Superior temporal gyrus (tissue), 1 donor: ENCODE results near the gene BCL7B.
"Not testable (repeated sequence)": the region's sequence is repeated elsewhere in the genome, so short reads cannot be mapped to it uniquely, and the experiment has no call there.

Source experiments
- DNase-seq: peaks from one replicate; pipeline ENCODE4 v3.0.0-alpha.2; 2016; ENCODE audit errors: extremely low spot score

The BCL7B gene

GRCh38 chr7:73572767-73573186, 15.3 kb upstream of the BCL7B start:
- no peak for DNase-seq

DNA sequence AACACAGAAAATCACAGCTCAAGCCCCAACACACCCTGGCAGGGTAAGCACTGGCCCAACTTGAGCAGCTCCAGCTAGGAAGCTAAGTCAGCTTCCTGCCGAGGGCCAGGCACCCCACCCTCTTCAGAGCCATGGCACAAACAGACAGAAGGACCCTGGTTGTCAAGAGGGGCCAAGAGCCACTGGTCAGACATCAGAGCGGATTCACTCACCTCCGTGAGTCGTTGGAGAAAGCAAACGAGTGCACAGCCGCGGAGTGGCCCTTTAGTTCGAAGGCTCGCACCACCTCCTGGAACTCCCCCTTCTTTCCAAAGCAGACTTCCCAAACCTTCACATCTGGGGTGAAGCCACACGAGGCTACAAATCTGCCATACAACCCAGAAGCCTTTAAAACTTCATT, 13.5 kb upstream of the BCL7B start:
- no peak for DNase-seq

GRCh38 chr7:73570521-73570920, 13.0 kb upstream of the BCL7B start:
- DNase-seq: no peak

GRCh38 chr7:73569042-73569608, 11.6 kb upstream of the BCL7B start:
- no peak for DNase-seq

- no peak for DNase-seq
These were observed 10.6 kb upstream of the BCL7B start for GRCh38 chr7:73567846-73568685.

GRCh38 chr7:73567140-73567539, 9.7 kb upstream of the BCL7B start:
- no peak for DNase-seq

GRCh38 chr7:73566431-73566830, 8.9 kb upstream of the BCL7B start:
- DNase-seq: not testable (repeated sequence)

DNA sequence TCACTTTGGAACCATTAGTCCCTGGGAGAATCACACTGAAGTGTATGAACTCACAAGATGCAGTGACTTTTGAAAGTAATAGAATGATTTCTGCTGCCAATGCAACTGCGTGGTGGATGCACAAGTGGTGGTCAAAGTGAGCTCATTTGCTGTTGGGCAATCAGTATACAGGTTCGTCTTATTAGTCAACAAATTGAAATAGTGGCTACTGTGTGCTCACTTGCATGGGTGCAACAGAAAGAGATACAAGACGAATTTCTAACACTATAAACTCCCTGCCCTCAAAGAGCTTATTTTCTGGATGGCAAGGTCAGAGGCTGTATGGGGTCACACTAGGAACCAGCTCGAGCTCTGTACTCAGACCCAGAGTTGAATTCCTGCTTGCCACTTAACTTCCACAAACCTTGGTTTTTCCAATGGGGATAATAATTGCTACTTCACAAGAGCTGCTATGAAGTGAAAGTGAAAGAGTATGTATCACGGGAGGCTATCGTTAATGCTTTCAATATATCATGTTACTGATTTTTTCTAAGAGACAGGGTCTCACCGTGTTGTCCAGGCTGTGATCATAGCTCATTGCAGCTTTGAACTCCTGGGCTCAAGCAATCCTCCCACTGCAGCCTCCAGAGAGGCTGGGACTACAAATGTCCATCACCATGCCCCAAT, 8.3 kb upstream of the BCL7B start:
- no peak for DNase-seq

- DNase-seq: no peak
These were observed 2.8 kb upstream of the BCL7B start for GRCh38 chr7:73560109-73560835.

DNA sequence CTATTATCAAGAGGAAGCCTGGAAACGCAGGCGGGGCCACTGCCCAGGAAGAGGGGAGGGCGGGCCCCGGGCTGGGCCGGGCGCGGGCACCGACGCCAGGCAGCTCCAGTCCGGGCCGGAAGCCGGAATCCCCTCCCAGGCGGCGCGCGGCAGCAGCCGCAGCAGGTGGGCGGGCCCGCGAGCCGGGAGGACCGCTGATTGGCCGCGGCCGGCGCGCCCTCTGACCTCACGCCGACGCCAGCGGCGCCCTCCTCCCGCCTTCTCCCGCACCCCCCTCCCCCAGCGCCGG, 438 bp downstream of the BCL7B start:
- DNase-seq: peak; percentile 85

DNA sequence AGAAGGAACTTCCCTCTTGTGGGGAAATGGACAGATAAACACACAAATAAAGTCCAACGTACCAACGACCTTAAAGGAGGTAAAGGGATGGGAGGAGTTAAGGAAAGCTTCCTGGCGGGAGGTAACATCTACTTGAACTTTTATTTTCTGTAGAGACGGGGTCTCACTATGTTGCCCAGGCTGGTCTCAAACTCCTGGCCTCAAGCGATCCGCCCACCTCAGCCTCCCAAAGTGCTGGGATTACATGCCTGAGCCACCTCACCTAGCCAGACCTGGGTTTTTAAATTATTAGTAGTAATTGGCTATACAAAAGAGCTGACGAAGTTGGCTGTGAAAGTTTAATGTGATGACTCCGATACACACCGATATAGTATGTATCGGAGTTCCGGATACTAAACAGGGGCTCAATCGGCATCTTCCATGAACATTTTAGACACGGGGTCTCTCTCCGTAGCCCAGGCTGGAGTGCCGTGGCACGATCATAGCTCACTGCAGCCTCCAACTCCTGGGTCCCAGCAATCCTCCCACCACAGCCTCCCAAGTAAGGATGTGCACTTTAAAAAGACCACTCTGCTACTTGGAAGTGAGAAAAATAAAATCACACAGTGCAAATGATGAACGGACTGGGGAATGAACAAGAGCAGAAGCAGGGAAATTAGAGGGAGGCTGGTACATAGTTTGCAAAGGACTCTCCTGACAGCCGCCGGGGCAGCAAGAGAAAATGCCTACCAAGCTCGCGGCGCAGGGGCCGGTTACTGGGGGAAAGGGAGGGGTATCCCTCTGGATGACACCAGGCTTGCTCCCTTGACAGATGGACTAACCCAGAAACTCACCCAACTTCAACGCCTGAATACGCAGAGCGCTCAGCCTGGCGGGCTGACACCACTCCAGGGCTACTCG, 1.0 kb downstream of the BCL7B start:
- no peak for DNase-seq

GRCh38 chr7:73555411-73555982, 2.0 kb downstream of the BCL7B start:
- no peak for DNase-seq

DNA sequence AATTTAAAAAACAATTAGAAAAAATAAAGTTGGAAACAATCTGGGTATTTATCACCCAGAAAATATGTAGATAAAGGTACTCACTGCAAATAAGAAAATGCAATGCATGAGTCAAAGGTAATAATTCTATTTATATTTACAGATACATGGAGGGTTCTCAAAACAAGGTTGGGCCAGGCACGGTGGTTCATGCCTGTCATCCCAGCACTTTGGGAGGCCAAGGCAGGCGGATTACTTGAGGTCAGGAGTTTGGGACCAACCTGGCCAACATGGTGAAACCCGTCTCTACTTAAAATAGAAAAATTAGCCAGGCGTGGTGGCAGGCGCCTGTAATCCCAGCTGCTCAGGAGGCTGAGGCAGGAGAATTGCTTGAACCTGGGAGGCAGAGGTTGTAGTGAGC, 7.4 kb downstream of the BCL7B start:
- not testable (repeated sequence) for DNase-seq

DNA sequence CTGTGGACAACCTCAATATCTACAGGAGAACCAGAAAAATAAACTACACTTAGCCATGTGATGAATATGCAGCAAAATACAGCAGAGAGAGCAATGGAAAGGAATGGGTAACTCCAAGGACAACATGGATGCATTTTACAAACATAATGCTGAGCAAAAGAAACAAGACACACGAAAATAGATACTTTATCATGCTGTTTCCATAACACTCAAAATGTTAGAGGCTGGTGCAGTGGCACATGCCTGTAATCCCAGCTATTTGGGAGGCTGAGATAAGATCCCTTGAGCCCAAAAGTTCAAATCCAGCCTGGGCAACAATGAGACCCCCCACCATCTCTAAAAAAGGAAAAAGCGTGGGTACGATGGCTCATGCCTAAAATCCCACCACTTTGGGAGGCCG, 8.3 kb downstream of the BCL7B start:
- no peak for DNase-seq

DNA sequence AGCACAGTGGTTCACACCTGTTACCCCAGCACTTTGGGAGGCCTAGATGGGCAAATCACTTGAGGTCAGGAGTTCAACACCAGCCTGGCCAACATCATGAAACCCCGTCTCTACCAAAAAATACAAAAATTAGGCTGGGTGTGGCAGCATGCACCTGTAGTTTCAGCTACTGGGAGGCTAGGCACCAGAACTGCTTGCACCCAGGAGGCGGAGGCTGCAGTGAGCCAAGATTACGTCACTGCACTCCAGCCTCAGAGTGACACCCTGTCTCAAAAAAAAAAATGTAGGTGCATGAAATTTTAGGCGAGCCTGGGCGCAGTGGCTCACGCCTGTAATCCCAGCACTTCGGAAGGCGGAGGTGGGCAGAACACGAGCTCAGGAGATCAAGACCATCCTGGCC, 9.6 kb downstream of the BCL7B start:
- no peak for DNase-seq

- DNase-seq: no peak
These were observed 12.8 kb downstream of the BCL7B start for GRCh38 chr7:73544678-73545077.

GRCh38 chr7:73541722-73542121, 15.8 kb downstream of the BCL7B start:
- DNase-seq: no peak

- no peak for DNase-seq
These were observed 17.8 kb downstream of the BCL7B start for GRCh38 chr7:73539709-73540108.

- DNase-seq: not testable (repeated sequence)
These were observed 19.0 kb downstream of the BCL7B start for GRCh38 chr7:73538510-73538909.

GRCh38 chr7:73537051-73537450, 20.4 kb downstream of the BCL7B start:
- no peak for DNase-seq

- DNase-seq: no peak
These were observed 21.0 kb downstream of the BCL7B start for GRCh38 chr7:73536479-73536878.
